ENCODE results near the gene CMIP. TPM values are rescaled to one million over a fixed set of nuclear protein-coding genes. Genes with fewer than 3 reads are reported as not detected.

The CMIP gene
- total RNA-seq, 1 donor from 2014 or later: 6.6 TPM

DNA sequence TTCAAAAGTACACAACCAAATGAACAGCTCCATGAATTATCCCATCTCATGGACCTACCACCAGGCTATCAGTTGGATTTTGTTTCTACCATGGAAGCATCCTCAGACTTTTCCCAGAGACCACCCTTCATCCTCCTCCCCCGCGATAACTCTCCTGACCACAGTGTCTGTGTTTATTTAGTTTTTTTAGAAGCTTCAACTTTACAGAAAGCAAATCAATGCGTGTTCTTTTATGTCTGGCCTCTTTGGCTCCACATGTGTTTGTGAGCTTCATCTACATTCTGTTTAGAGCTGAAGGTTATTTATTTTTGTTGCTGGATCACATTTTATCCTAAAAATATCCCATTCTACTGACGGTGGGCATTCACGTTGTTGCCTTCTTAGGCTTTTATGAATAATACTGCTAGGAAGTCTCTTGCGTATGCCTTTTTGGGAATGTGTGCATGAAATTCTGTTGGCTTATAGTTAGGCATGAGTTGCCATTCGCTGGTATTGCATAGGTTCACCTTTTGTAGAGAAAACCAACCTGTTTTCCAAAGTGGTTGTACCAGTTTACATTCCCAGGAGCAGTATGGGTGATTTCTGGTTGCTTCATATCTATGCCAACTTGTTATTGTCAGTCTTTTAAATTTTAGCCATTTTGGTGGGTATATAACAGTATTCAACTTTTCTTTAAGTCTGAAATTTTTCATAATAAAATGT, 83.0 kb downstream of the CMIP start:
- Mint-ChIP-seq H3K9me3 (peaks cover 25% of the 10 kb centered on the region), H3K4me3 (no peak overlapping the region), H3K36me3 (peaks cover 26% of the 10 kb centered on the region), H3K27ac (no peak overlapping the region), H3K27me3 (ENCODE audit: insufficient read depth, low read depth) (peaks cover 11% of the 10 kb centered on the region), H3K4me1 (peaks cover 19% of the 10 kb centered on the region)
- H3K9ac ChIP-seq: no peak overlapping the region
- H3K79me2 ChIP-seq (ENCODE audit: low read depth): peaks cover 51% of the 10 kb centered on the region
- H3K4me1 ChIP-seq: no peaks in the 10 kb centered on the region
- H4K20me1 ChIP-seq (ENCODE audit: low read depth): peaks cover 33% of the 10 kb centered on the region
- H3K4me3 ChIP-seq: no peak overlapping the region
- H2AFZ ChIP-seq (replicated peaks): no peak overlapping the region
- no peak overlapping the region for H3K27ac ChIP-seq
- H3F3A ChIP-seq (ENCODE audit: low read depth): no peaks in the 10 kb centered on the region
- TF ChIP-seq EZH2 (IDR thresholded peaks at IDR 0.05) (no peak), EZH2phosphoT487 (IDR thresholded peaks at IDR 0.05) (no peak)
- TF ChIP-seq, protein P1, sequence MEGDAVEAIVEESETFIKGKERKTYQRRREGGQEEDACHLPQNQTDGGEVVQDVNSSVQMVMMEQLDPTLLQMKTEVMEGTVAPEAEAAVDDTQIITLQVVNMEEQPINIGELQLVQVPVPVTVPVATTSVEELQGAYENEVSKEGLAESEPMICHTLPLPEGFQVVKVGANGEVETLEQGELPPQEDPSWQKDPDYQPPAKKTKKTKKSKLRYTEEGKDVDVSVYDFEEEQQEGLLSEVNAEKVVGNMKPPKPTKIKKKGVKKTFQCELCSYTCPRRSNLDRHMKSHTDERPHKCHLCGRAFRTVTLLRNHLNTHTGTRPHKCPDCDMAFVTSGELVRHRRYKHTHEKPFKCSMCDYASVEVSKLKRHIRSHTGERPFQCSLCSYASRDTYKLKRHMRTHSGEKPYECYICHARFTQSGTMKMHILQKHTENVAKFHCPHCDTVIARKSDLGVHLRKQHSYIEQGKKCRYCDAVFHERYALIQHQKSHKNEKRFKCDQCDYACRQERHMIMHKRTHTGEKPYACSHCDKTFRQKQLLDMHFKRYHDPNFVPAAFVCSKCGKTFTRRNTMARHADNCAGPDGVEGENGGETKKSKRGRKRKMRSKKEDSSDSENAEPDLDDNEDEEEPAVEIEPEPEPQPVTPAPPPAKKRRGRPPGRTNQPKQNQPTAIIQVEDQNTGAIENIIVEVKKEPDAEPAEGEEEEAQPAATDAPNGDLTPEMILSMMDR (IDR thresholded peaks at IDR 0.05): no peak
- H3K27me3 ChIP-seq: no peaks in the 10 kb centered on the region
- no peaks in the 10 kb centered on the region for H3K9me3 ChIP-seq (ENCODE audit: low read depth)
- H3K4me2 ChIP-seq: no peak overlapping the region
- no peaks in the 10 kb centered on the region for H3K36me3 ChIP-seq
- DNase-seq (ENCODE audit: low spot score): no peak

DNA sequence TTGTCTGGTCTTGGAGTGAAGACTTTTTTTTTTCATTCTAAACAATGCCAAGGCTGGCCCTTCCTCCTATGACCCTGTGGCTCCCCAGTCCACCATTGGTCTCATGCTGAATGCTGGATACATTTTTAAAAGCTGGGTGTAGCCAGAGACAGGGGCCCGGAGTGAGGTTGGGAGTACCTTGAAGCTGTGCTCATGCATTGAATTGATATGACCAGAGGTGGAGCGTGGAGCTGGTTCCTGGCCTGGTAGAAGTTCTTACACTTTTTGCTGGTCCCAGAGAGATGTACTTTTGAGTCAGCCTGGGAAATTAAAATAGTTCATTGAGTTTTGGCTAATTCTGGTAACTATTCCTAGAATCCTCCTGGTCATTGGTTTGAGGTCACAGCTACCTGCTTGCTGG, 83.6 kb downstream of the CMIP start:
- Histone ChIP-seq H3K9me3 (ENCODE audit: low read depth) (no peaks in the 10 kb centered on the region), H3K4me2 (no peak overlapping the region), H3K27ac (no peak overlapping the region), H3K4me3 (no peak overlapping the region), H4K20me1 (ENCODE audit: low read depth) (peaks cover 36% of the 10 kb centered on the region), H3K9ac (no peak overlapping the region), H3F3A (ENCODE audit: low read depth) (no peaks in the 10 kb centered on the region), H2AFZ (replicated peaks) (no peak overlapping the region), H3K79me2 (ENCODE audit: low read depth) (peaks cover 53% of the 10 kb centered on the region), H3K4me1 (no peaks in the 10 kb centered on the region), H3K36me3 (no peaks in the 10 kb centered on the region), H3K27me3 (no peaks in the 10 kb centered on the region)
- no peak for DNase-seq (ENCODE audit: low spot score)
- no peak for TF ChIP-seq EZH2phosphoT487 (IDR thresholded peaks at IDR 0.05)
- no peak for TF ChIP-seq EZH2 (IDR thresholded peaks at IDR 0.05)
- TF ChIP-seq, protein P1 (IDR thresholded peaks at IDR 0.05): no peak
- peaks cover 11% of the 10 kb centered on the region for H3K27me3 Mint-ChIP-seq (ENCODE audit: insufficient read depth, low read depth)
- peaks cover 26% of the 10 kb centered on the region for H3K36me3 Mint-ChIP-seq
- H3K4me1 Mint-ChIP-seq: peaks cover 24% of the 10 kb centered on the region
- H3K27ac Mint-ChIP-seq: no peak overlapping the region
- H3K4me3 Mint-ChIP-seq: no peak overlapping the region
- H3K9me3 Mint-ChIP-seq: peaks cover 25% of the 10 kb centered on the region

DNA sequence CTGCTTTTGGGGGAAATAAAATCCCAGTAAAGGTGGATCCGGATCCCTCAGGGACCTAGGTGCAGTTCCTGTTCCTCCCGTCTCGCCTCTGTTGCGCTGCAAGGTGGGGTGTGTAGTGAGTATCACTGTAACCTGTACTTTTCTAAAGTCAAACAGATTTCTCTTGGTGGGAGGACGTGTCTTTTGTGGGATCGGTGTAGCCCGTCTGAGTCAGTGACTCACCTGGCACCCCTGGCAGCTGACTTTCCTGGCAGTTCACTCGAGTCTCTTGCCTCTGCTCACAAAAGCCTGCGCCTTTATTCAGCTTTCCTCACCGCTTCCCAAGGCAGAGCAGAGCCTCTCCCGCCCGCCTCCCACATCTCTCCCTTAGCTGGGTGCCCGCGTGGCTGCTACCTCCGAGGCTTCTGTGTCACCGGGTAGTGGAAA, 85.7 kb downstream of the CMIP start:
- DNase-seq (ENCODE audit: low spot score): no peak
- TF ChIP-seq, protein P1 (IDR thresholded peaks at IDR 0.05): no peak
- no peak overlapping the region for H3K27ac ChIP-seq
- H3K27me3 Mint-ChIP-seq (ENCODE audit: insufficient read depth, low read depth): peaks cover 11% of the 10 kb centered on the region
- H3K79me2 ChIP-seq (ENCODE audit: low read depth): peaks cover 67% of the 10 kb centered on the region
- H3K9me3 ChIP-seq (ENCODE audit: low read depth): no peaks in the 10 kb centered on the region
- no peaks in the 10 kb centered on the region for H3F3A ChIP-seq (ENCODE audit: low read depth)
- H3K27ac Mint-ChIP-seq: no peak overlapping the region
- no peak overlapping the region for H3K9ac ChIP-seq
- H3K27me3 ChIP-seq: no peaks in the 10 kb centered on the region
- H3K36me3 Mint-ChIP-seq: peaks cover 26% of the 10 kb centered on the region
- H3K4me3 Mint-ChIP-seq: no peak overlapping the region
- no peak overlapping the region for H2AFZ ChIP-seq (replicated peaks)
- H4K20me1 ChIP-seq (ENCODE audit: low read depth): peaks cover 36% of the 10 kb centered on the region
- no peak overlapping the region for H3K4me3 ChIP-seq
- H3K4me1 Mint-ChIP-seq: peaks cover 24% of the 10 kb centered on the region
- H3K36me3 ChIP-seq: no peaks in the 10 kb centered on the region
- H3K4me2 ChIP-seq: no peak overlapping the region
- no peaks in the 10 kb centered on the region for H3K4me1 ChIP-seq
- H3K9me3 Mint-ChIP-seq: peaks cover 25% of the 10 kb centered on the region

All from neural progenitor cell (in vitro differentiated cells).